NCI-H187 (cell line): Measurements from ENCODE around the gene SLC27A2.
"Not testable (repeated sequence)": the region's sequence is repeated elsewhere in the genome, so short reads cannot be mapped to it uniquely, and the experiment has no call there.

Experiments used
- DNase-seq, 2 experiments: peaks; one replicate each; lab custom pipeline; 2025; lab: John Stamatoyannopoulos, UW

SLC27A2 gene

GRCh38 chr15:50163719-50164410 is 18.1 kb upstream of the SLC27A2 start:
- no peak for DNase-seq

DNA sequence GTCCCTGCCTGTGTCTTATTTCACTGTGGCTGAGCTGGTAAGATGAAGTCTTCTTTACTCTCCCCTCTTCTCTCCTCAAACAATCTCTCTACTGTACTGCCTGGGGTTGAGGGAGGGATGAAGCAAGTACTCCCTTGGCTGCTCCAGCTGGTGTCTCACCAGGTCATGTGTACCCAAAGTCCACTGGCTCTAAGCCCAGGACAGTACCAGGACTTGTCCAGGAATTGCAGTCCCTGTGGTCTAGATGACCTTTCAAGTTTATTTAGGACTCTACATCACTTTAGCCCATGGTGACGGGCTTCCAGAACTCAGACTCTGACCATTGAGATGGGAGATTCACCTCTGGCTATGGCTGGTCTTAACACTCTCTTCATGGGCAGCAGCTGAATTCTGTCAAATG is 17.5 kb upstream of the SLC27A2 start:
- no peak for DNase-seq

- no peak for DNase-seq
Observed at GRCh38 chr15:50166216-50166615, 15.8 kb upstream of the SLC27A2 start.

- DNase-seq, result no peak
Observed at GRCh38 chr15:50167110-50167509, 14.9 kb upstream of the SLC27A2 start.

DNA sequence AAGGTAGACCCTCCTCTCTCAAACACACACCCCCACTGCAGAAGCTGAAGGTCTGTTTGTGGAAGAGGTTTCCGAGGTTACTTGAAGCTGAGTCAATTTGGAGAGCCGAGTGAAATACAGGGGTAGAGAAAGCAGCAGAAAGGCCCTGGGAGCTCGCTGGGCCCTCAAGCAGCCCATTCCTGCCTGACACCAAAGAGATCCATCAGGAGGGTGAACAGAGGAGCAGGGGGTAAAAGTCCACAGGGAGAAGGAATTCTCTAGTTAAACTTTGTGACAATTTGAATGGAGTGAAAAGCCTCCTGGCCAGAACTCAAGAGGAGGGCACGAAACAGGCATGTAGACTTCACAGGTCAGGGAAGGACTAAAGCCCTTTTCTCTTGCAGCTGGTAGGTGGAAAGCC is 13.6 kb upstream of the SLC27A2 start:
- DNase-seq, result no peak

DNA sequence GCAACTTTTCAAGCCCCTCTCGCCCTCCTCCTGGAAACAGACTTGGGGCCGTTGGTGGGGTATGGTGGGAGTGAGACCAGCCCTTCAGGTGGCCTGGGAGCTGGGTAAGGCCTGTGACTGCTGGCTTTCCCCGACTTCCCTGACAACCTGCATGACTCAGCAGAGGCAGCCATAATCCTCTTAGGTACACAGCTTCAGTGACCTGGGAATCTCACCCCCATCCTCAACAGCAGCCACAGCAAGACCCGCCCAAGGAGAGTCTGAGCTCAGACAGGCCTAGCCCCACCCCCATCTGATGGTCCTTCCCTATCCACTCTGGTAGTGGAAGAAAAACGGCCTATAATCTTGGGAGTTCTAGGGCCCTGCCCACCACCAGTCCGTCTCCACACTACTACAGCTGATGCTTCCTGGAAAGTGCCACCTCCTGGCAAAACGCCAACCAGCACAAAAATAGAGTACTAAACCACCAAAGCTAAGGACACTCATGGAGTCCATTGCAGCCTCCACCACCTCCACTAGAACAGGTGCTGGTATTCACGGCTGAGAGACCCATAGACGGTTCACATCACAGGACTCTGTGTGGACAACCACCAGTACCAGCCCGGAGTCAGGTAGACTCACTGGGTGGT is 13.1 kb upstream of the SLC27A2 start:
- DNase-seq, result peak in 1 of 2 experiments; percentile 22

- not testable (repeated sequence) for DNase-seq
Observed at GRCh38 chr15:50172360-50172895, 9.6 kb upstream of the SLC27A2 start.

- DNase-seq, result no peak
Observed at GRCh38 chr15:50176869-50177268, 5.1 kb upstream of the SLC27A2 start.

GRCh38 chr15:50180091-50180490 is 1.9 kb upstream of the SLC27A2 start:
- no peak for DNase-seq

GRCh38 chr15:50180582-50180981 is 1.4 kb upstream of the SLC27A2 start:
- no peak for DNase-seq

DNA sequence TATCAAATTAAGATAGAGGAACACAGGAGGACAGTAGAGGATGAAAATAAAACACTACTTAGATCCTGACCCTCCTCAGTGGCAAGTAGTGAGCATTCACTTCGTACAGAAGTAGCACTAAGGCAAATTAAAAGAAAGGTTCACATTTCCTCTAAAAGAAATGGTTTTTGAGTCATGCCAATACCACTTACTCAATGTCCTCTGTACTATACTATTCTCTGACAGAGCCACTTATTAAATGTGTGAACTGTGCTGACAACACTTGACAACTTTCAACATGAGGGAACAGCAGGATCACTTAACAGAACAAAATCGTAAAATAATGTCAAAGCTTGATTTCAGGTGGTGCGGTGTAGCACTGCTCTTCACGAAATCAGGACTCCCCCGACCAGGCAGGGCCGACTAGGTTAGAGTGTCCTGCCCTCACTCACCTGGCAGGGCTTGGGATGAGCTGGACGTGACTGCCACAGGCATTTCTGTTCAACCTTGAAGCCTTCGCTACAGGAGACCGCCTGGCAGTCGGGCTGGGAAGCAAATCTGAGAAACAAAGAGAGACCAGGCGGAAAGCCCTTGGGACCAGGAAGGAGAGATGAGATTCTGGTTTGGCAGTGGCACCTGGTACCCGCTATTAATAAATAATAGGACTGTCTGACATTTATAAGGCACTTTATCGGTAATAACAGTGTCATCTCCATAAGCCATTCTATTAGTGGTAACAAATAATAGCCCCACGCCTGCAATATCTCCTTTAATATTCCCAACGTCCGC is 611 bp upstream of the SLC27A2 start:
- peak in 1 of 2 experiments; percentile 72 for DNase-seq

DNA sequence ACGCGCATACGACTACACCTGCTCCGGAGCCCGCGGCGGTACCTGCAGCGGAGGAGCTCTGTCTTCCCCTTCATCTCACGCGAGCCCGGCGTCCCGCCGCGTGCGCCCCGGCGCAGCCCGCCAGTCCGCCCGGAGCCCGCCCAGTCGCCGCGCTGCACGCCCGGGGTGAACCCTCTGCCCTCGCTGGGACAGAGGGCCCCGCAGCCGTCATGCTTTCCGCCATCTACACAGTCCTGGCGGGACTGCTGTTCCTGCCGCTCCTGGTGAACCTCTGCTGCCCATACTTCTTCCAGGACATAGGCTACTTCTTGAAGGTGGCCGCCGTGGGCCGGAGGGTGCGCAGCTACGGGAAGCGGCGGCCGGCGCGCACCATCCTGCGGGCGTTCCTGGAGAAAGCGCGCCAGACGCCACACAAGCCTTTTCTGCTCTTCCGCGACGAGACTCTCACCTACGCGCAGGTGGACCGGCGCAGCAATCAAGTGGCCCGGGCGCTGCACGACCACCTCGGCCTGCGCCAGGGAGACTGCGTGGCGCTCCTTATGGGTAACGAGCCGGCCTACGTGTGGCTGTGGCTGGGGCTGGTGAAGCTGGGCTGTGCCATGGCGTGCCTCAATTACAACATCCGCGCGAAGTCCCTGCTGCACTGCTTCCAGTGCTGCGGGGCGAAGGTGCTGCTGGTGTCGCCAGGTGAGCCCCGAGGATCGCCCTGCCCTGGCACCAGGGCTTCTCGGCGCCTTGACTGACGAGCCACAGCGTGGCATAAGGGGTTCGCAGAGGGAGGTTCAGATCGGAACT is 420 bp downstream of the SLC27A2 start:
- DNase-seq, result peak in 1 of 2 experiments; percentile 10

DNA sequence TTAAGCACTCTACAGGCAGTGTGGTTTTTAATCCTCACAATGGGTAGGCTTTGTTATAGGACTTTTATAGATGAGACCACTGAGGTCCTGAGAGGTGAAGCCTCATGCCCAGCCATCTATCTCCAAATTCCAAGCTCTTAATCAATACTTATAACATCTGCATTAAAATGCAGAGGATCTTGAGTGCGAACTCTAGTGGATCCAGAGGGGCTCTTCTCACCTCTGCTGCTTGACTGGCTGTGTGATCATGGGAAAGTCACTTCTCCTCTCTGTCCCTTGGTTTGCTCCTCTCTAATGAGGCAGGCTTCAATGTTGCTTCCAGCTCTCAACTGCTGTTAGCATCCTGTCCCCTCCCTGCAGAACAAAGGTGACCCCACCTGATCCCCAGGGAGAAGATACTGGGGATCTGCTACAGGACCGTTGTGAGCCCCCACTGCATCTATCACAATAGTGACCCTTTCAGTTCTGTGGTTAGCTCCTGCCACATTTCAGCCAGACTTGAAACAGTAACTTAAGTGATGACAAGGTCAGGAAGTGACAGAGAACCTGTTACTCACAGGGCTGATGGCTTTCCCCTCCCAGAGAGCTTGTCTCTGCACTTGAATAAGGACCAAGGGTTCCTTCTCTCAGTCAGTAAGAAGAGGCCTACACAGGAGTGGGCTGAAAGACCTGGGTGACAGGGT is 1.3 kb downstream of the SLC27A2 start:
- peak in 1 of 2 experiments; percentile 4 for DNase-seq

DNA sequence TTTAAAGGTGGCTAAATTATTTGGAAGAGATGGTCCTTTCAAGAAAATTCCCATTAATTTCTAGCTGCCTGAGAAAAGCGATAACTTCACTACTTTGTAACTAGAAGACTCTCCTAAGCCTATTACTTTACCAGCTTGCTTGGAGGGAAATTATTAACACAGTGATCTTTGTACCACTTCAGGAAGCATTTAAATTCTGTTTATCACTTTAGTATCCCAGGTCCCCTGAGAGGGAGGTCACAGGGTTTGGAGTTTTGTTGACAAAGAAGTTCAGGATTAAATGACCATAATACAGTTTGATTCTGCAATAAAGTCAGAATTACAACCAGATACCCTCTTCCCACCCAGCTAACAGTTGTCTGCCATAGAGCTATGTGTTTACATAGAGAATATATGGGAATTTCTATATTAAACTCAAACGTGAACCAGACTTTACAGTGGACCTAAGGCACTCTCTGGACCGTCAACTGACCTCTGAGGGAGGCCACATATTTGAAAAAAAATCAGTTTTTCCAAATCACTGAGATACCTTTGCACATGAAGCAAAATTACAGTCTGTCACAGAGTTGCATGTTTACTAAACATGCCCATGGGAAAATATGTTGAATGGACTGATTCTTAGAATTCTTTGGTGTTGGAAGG is 3.0 kb downstream of the SLC27A2 start:
- DNase-seq, result no peak

- DNase-seq, result no peak
Observed at GRCh38 chr15:50186090-50186489, 4.1 kb downstream of the SLC27A2 start.

- no peak for DNase-seq
Observed at GRCh38 chr15:50186752-50187151, 4.8 kb downstream of the SLC27A2 start.

DNA sequence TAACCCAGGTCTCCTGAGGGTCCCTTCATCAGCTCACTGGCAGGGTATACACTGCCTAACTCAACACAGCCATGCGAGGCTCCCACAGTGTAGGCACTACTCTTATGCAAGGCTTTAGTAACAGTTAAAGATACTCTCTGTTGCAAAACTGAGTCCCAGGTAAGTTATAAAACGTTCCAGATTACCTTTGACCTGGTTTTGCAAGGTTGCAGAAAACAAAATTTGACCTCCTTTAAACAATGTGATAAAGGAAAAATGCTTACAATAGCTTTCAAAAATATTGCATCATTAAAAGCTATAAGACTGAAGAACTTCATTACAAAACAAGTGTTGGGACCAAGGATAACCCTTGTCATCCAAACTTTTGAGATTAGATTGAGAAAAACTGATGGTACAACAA is 5.5 kb downstream of the SLC27A2 start:
- no peak for DNase-seq

DNA sequence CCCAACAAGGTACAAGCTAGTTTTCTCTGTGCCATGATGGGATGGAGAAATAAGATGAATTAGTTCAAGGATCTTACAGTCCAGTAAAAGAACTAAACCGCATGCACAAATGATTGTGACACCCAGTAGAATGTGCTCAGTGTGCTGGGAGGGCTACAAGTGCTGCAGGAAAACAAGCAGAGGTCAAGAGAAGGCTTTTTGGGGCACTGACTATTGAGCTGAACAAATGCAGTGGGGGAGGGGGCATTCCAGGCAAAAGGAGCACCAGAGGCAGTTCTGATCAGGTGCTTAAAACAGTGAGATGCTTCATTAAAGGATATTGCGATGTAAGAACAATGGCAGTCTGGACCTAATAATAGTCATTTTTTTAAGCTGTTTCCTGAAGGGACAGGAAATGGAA is 6.0 kb downstream of the SLC27A2 start:
- DNase-seq, result no peak

DNA sequence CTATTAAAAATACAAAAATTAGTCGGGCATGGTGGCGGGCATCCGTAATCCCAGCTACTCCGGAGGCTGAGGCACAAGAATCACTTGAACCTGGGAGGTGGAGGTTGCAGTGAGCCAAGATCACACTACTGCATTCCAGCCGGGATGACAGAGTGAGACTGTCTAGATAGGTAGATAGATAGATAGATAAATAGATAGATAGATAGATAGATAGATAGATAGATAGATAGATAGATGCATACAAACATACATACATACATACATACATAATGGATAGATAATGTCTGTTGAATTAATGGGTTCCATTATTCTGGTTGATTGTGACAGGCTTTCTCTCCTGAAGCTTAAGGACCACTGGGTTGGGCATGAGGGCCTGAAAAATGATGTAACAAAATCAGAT is 6.8 kb downstream of the SLC27A2 start:
- DNase-seq, result not testable (repeated sequence)

GRCh38 chr15:50189633-50190032 is 7.6 kb downstream of the SLC27A2 start:
- no peak for DNase-seq

- no peak for DNase-seq
Observed at GRCh38 chr15:50190166-50190570, 8.2 kb downstream of the SLC27A2 start.
